K562 (cell line): ENCODE results near the gene ACO2. TPM values are rescaled to one million over a fixed set of nuclear protein-coding genes. Genes with fewer than 3 reads are reported as not detected.

Experiments
- CBFA2T3 ChIP-seq: fragments of 450-650 bp; IDR thresholded peaks from 2 replicates; pipeline ENCODE4 v1.6.1; 2017
- DDX20 ChIP-seq: fragments of 450-650 bp; IDR thresholded peaks from 2 replicates; pipeline ENCODE4 v1.6.1; 2016; ENCODE audit warnings: missing genetic modification characterization, low read depth, mild to moderate bottlenecking, missing compliant biosample characterization, moderate library complexity
- E2F5 ChIP-seq: sonication (generic); formaldehyde crosslinking; IDR thresholded peaks from 2 replicates; pipeline ENCODE4 v1.8.0; 2022; ENCODE audit warnings: mild to moderate bottlenecking, missing genetic modification reagents
- ETV5 ChIP-seq: sonication (generic); formaldehyde crosslinking; IDR thresholded peaks from 2 replicates; pipeline ENCODE4 v1.4.0; 2020; ENCODE audit warnings: low read depth, mild to moderate bottlenecking, missing genetic modification reagents
- GABPB1 ChIP-seq: sonication (generic); formaldehyde crosslinking; IDR thresholded peaks from 2 replicates; pipeline ENCODE4 v1.8.0; 2022; ENCODE audit warnings: mild to moderate bottlenecking, missing genetic modification reagents
- KAT7 ChIP-seq: sonication (generic); formaldehyde crosslinking; IDR thresholded peaks from 2 replicates; pipeline ENCODE4 v1.8.0; 2022; ENCODE audit warnings: missing genetic modification reagents, mild to moderate bottlenecking, borderline replicate concordance
- KLF16 ChIP-seq: IDR thresholded peaks from 2 replicates; pipeline ENCODE4 v1.6.1; 2016; ENCODE audit warnings: antibody characterized with exemption
- NEUROD1 ChIP-seq: fragments of 150-350 bp; IDR thresholded peaks from 2 replicates; pipeline ENCODE4 v1.6.1; 2014; ENCODE audit warnings: borderline replicate concordance, low read length, low read depth; ENCODE audit not compliant: partially characterized antibody
- NR2F6 ChIP-seq: fragments of 450-650 bp; formaldehyde crosslinking; IDR thresholded peaks from 2 replicates; pipeline ENCODE4 v1.4.0; 2020; ENCODE audit warnings: mild to moderate bottlenecking
- NR4A1 ChIP-seq, 2 experiments: fragments of 250-450 bp in 1 of 2; fragments of 450-650 bp in 1 of 2; sonication (Bioruptor Pico) in 1 of 2; IDR thresholded peaks; 2 replicates each; pipeline versions ENCODE4 v1.4.0 to v1.6.1; 2016 to 2020; ENCODE audit warnings: mild to moderate bottlenecking in 2 of 2, missing compliant biosample characterization in 1 of 2, missing genetic modification characterization in 1 of 2, moderate library complexity in 1 of 2
- POLR2G ChIP-seq: fragments of 200-400 bp; formaldehyde crosslinking; IDR thresholded peaks from 2 replicates; pipeline ENCODE4 v1.6.1; 2017; ENCODE audit warnings: low read depth, mild to moderate bottlenecking, antibody characterized with exemption, low read length, moderate library complexity
- SNAPC5 ChIP-seq: fragments of 250-450 bp; sonication (Bioruptor Pico); IDR thresholded peaks from 2 replicates; pipeline ENCODE4 v1.8.0; 2021; ENCODE audit warnings: moderate library complexity, mild to moderate bottlenecking, inconsistent platforms
- SOX6 ChIP-seq: fragments of 450-650 bp; IDR thresholded peaks from 2 replicates; pipeline ENCODE4 v1.6.1; 2014; ENCODE audit warnings: mild to moderate bottlenecking
- SUPT5H ChIP-seq: fragments of 450-650 bp; IDR thresholded peaks from 2 replicates; pipeline ENCODE4 v1.6.1; 2016
- TEAD4 ChIP-seq, 2 experiments: sonication (generic) in 1 of 2; formaldehyde crosslinking in 1 of 2; IDR thresholded peaks; 2 replicates each; pipeline versions ENCODE4 v1.6.1 to v1.8.0; 2012 to 2022; ENCODE audit warnings: borderline replicate concordance in 1 of 2, inconsistent platforms in 1 of 2, low read length in 1 of 2, mild to moderate bottlenecking in 1 of 2, missing genetic modification reagents in 1 of 2
- ZFP30 ChIP-seq: fragments of 250-450 bp; sonication (Bioruptor Pico); IDR thresholded peaks from 2 replicates; pipeline ENCODE4 v1.8.0; 2022; ENCODE audit warnings: moderate library complexity, mild to moderate bottlenecking, inconsistent platforms, borderline replicate concordance
- ZNF395 ChIP-seq: fragments of 200-800 bp; sonication (Bioruptor generic); IDR thresholded peaks from 2 replicates; pipeline ENCODE4 v1.6.1; 2017; ENCODE audit warnings: missing genetic modification characterization, missing compliant biosample characterization
- ZNF583 ChIP-seq: fragments of 250-450 bp; sonication (Bioruptor Pico); IDR thresholded peaks from 2 replicates; pipeline ENCODE4 v1.4.0; 2020
- ZNF584 ChIP-seq: fragments of 200-800 bp; sonication (Bioruptor generic); IDR thresholded peaks from 2 replicates; pipeline ENCODE4 v1.6.1; 2016; ENCODE audit warnings: low read depth, mild to moderate bottlenecking, missing genetic modification characterization, missing compliant biosample characterization
- polyA plus RNA-seq, 8 experiments: library from polyadenylated mRNA; depleted of rRNA in 4 of 8; stranded (reverse) in 5 of 8; unstranded in 3 of 8; fragments of >200 nt; fragmentation: Nextera tagmentation in 2 of 8; fragmentation: Illumina TruSeq in 1 of 8; extraction: Ambion mirVana in 2 of 8; extraction: Trizol in 1 of 8; gene quantifications; 2 replicates each; pipeline versions ENCODE4 v1.2.1 to v1.2.3, GENCODE V29; 2011 to 2014; ENCODE audit warnings: inconsistent platforms in 1 of 8, missing spikeins in 1 of 8
- total RNA-seq, 7 experiments: library from RNA; depleted of rRNA in 6 of 7; stranded (reverse); fragments of >200 nt in 6 of 7; fragmentation: Illumina TruSeq in 2 of 7; extraction: Trizol in 2 of 7; gene quantifications; 2 replicates each; pipeline versions ENCODE4 v1.2.1 to v1.2.3, GENCODE V29; 2011 to 2021; ENCODE audit warnings: low replicate concordance in 1 of 7
- TF ChIP-seq, protein P1 (sequence below): fragments of 250-450 bp; sonication (Bioruptor Pico); IDR thresholded peaks from 2 replicates; pipeline ENCODE4 v1.8.0; 2021; ENCODE audit warnings: moderate library complexity, mild to moderate bottlenecking, inconsistent platforms
- TF ChIP-seq, protein P2 (sequence below): fragments of 250-450 bp; sonication (Bioruptor Pico); IDR thresholded peaks from 2 replicates; pipeline ENCODE4 v1.5.0; 2021; ENCODE audit warnings: mild to moderate bottlenecking, borderline replicate concordance

The ACO2 gene
- total and polyA plus RNA-seq, 9 of the 15 experiments (the other 6 are each of a cell fraction or from before 2014, with no cell fraction given), result 16.2 to 119 (median 43.2) TPM

- TF ChIP-seq ZNF395 (CRISPR knock-in tag) (peak; percentile 78; the same call in 1 of the 2 replicates), TEAD4 (IDR thresholded peaks at IDR 0.05; ENCODE audit: low read length) (peak; percentile 71), TEAD4 (CRISPR knock-in tag; IDR thresholded peaks at IDR 0.05; ENCODE audit: borderline replicate concordance) (no peak), ZNF584 (CRISPR knock-in tag) (peak; percentile 77), NR4A1 (CRISPR knock-in tag; IDR thresholded peaks at IDR 0.05) (no peak), NR4A1 (tag; IDR thresholded peaks at IDR 0.05) (no peak), NEUROD1 (peak; percentile 68), DDX20 (no peak), GABPB1 (CRISPR knock-in tag) (peak; percentile 63; the same call in 1 of the 2 replicates), POLR2G (peak; percentile 61), SUPT5H (peak; percentile 47; the same call in 1 of the 2 replicates), E2F5 (CRISPR knock-in tag) (no peak), NR2F6 (CRISPR knock-in tag) (no peak), KLF16 (peak; percentile 61), ZFP30 (CRISPR knock-in tag) (no peak), ETV5 (CRISPR knock-in tag) (peak; percentile 79), KAT7 (peak; percentile 52), SOX6 (peak; percentile 79), ZNF583 (CRISPR knock-in tag) (peak; percentile 89), SNAPC5 (CRISPR knock-in tag) (no peak), CBFA2T3 (peak; percentile 89)
- TF ChIP-seq, protein P1, sequence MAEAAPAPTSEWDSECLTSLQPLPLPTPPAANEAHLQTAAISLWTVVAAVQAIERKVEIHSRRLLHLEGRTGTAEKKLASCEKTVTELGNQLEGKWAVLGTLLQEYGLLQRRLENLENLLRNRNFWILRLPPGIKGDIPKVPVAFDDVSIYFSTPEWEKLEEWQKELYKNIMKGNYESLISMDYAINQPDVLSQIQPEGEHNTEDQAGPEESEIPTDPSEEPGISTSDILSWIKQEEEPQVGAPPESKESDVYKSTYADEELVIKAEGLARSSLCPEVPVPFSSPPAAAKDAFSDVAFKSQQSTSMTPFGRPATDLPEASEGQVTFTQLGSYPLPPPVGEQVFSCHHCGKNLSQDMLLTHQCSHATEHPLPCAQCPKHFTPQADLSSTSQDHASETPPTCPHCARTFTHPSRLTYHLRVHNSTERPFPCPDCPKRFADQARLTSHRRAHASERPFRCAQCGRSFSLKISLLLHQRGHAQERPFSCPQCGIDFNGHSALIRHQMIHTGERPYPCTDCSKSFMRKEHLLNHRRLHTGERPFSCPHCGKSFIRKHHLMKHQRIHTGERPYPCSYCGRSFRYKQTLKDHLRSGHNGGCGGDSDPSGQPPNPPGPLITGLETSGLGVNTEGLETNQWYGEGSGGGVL, result no peak
- TF ChIP-seq, protein P2, sequence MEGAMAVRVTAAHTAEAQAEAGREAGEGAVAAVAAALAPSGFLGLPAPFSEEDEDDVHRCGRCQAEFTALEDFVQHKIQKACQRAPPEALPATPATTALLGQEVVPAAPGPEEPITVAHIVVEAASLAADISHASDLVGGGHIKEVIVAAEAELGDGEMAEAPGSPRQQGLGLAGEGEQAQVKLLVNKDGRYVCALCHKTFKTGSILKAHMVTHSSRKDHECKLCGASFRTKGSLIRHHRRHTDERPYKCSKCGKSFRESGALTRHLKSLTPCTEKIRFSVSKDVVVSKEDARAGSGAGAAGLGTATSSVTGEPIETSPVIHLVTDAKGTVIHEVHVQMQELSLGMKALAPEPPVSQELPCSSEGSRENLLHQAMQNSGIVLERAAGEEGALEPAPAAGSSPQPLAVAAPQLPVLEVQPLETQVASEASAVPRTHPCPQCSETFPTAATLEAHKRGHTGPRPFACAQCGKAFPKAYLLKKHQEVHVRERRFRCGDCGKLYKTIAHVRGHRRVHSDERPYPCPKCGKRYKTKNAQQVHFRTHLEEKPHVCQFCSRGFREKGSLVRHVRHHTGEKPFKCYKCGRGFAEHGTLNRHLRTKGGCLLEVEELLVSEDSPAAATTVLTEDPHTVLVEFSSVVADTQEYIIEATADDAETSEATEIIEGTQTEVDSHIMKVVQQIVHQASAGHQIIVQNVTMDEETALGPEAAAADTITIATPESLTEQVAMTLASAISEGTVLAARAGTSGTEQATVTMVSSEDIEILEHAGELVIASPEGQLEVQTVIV (CRISPR knock-in tag), result no peak
Measured at GRCh38 chr22:41523464-41524221, 54.7 kb downstream of the ACO2 start (continued).
